Activated T-cell treated with anti-CD3 and anti-CD28 coated beads for 24 hours (primary cell): ENCODE data around the gene TCF4.

Experiments used
- DNase-seq: peaks from one replicate; pipeline ENCODE4 v3.0.0-alpha.2; 2020; ENCODE audit warnings: low read depth

TCF4 gene

GRCh38 chr18:55503167-55503820 is 84.7 kb downstream of the TCF4 start:
- DNase-seq, result no peak

- DNase-seq, result no peak
Observed at GRCh38 chr18:55501982-55502710, 85.8 kb downstream of the TCF4 start.

GRCh38 chr18:55501579-55501978 is 86.4 kb downstream of the TCF4 start:
- DNase-seq, result no peak

- no peak for DNase-seq
Observed at GRCh38 chr18:55500316-55501086, 87.5 kb downstream of the TCF4 start.

GRCh38 chr18:55499526-55499925 is 88.5 kb downstream of the TCF4 start:
- DNase-seq, result no peak

- DNase-seq, result no peak
Observed at GRCh38 chr18:55497825-55498403, 90.1 kb downstream of the TCF4 start.

- no peak for DNase-seq
Observed at GRCh38 chr18:55494899-55495298, 93.1 kb downstream of the TCF4 start.

- no peak for DNase-seq
Observed at GRCh38 chr18:55494441-55494840, 93.6 kb downstream of the TCF4 start.

GRCh38 chr18:55491616-55492015 is 96.4 kb downstream of the TCF4 start:
- no peak for DNase-seq

- peak; percentile 4 for DNase-seq
Observed at GRCh38 chr18:55489034-55489986, 98.7 kb downstream of the TCF4 start.

- no peak for DNase-seq
Observed at GRCh38 chr18:55488473-55488872, 99.5 kb downstream of the TCF4 start.

- DNase-seq, result no peak
Observed at GRCh38 chr18:55487997-55488396, 100.0 kb downstream of the TCF4 start.

- no peak for DNase-seq
Observed at GRCh38 chr18:55486936-55487335, 101.1 kb downstream of the TCF4 start.

- DNase-seq, result no peak
Observed at GRCh38 chr18:55485666-55486065, 102.3 kb downstream of the TCF4 start.

- DNase-seq, result no peak
Observed at GRCh38 chr18:55484773-55485172, 103.2 kb downstream of the TCF4 start.

GRCh38 chr18:55483266-55483871 is 104.6 kb downstream of the TCF4 start:
- no peak for DNase-seq

GRCh38 chr18:55479656-55480420 is 108.2 kb downstream of the TCF4 start:
- DNase-seq, result no peak

- no peak for DNase-seq
Observed at GRCh38 chr18:55477860-55478581, 110.0 kb downstream of the TCF4 start.

- no peak for DNase-seq
Observed at GRCh38 chr18:55477499-55477859, 110.5 kb downstream of the TCF4 start.

- DNase-seq, result no peak
Observed at GRCh38 chr18:55475916-55476315, 112.1 kb downstream of the TCF4 start.
